Stimulated activated CD8-positive, alpha-beta memory T cell treated with anti-CD3 and anti-CD28 coated beads, Interleukin-4, amount 100 ng/mL, for 1 hour (primary cell): ENCODE measurements around the gene SLC37A3.
A peak's percentile ranks its signal among the peaks of the same experiment; 100 is the strongest.
"Not testable (repeated sequence)": the region's sequence is repeated elsewhere in the genome, so short reads cannot be mapped to it uniquely, and the experiment has no call there.

Experiments
- DNase-seq, 2 donors: peaks; one replicate each; pipeline ENCODE4 v3.0.0-alpha.2; 2020; ENCODE audit warnings: low read depth in 2 of 2, low spot score in 1 of 2

Gene SLC37A3

GRCh38 chr7:140349144-140349771, 49.1 kb downstream of the SLC37A3 start:
- no peak for DNase-seq

- DNase-seq, result no peak
Measured at GRCh38 chr7:140348161-140348849, 50.0 kb downstream of the SLC37A3 start.

GRCh38 chr7:140347218-140347617, 51.1 kb downstream of the SLC37A3 start:
- DNase-seq, result no peak

GRCh38 chr7:140345426-140345825, 52.9 kb downstream of the SLC37A3 start:
- DNase-seq, result no peak

- no peak for DNase-seq
Measured at GRCh38 chr7:140342727-140343514, 55.4 kb downstream of the SLC37A3 start.

GRCh38 chr7:140338959-140339358, 59.4 kb downstream of the SLC37A3 start:
- not testable (repeated sequence) for DNase-seq

- DNase-seq, result no peak
Measured at GRCh38 chr7:140334341-140335057, 63.8 kb downstream of the SLC37A3 start.

- no peak for DNase-seq
Measured at GRCh38 chr7:140333686-140334085, 64.6 kb downstream of the SLC37A3 start.

- DNase-seq, result no peak
Measured at GRCh38 chr7:140333223-140333622, 65.1 kb downstream of the SLC37A3 start.

GRCh38 chr7:140330595-140330994, 67.7 kb downstream of the SLC37A3 start:
- no peak for DNase-seq

- no peak for DNase-seq
Measured at GRCh38 chr7:140330128-140330527, 68.2 kb downstream of the SLC37A3 start.

- DNase-seq, result no peak
Measured at GRCh38 chr7:140327261-140327661, 71.1 kb downstream of the SLC37A3 start.

- DNase-seq, result peak in 1 of 2 donors; percentile 31
Measured at GRCh38 chr7:140326116-140326928, 72.0 kb downstream of the SLC37A3 start.

GRCh38 chr7:140325600-140325999, 72.7 kb downstream of the SLC37A3 start:
- DNase-seq, result no peak

GRCh38 chr7:140324714-140325113, 73.6 kb downstream of the SLC37A3 start:
- no peak for DNase-seq

GRCh38 chr7:140322759-140323158, 75.6 kb downstream of the SLC37A3 start:
- DNase-seq, result no peak

GRCh38 chr7:140320078-140320477, 78.3 kb downstream of the SLC37A3 start:
- DNase-seq, result not testable (repeated sequence)

GRCh38 chr7:140317999-140318398, 80.3 kb downstream of the SLC37A3 start:
- no peak for DNase-seq

GRCh38 chr7:140317597-140317996, 80.7 kb downstream of the SLC37A3 start:
- DNase-seq, result no peak

- no peak for DNase-seq
Measured at GRCh38 chr7:140316165-140316661, 82.1 kb downstream of the SLC37A3 start.
